ENCODE results near the gene FMNL2.

Gene FMNL2

GRCh38 chr2:152449578-152449977 is 114.6 kb downstream of the FMNL2 start:
- no peak for DNase-seq (ENCODE audit: low spot score)

GRCh38 chr2:152450176-152450575 is 115.2 kb downstream of the FMNL2 start:
- DNase-seq (ENCODE audit: low spot score): no peak

- no peak for DNase-seq (ENCODE audit: low spot score)
These were observed 117.4 kb downstream of the FMNL2 start for GRCh38 chr2:152452256-152452973.

- no peak for DNase-seq (ENCODE audit: low spot score)
These were observed 118.3 kb downstream of the FMNL2 start for GRCh38 chr2:152453129-152453911.

GRCh38 chr2:152454371-152454770 is 119.4 kb downstream of the FMNL2 start:
- DNase-seq (ENCODE audit: low spot score): no peak

- no peak for DNase-seq (ENCODE audit: low spot score)
These were observed 120.0 kb downstream of the FMNL2 start for GRCh38 chr2:152454960-152455359.

- DNase-seq (ENCODE audit: low spot score): no peak
These were observed 120.8 kb downstream of the FMNL2 start for GRCh38 chr2:152455738-152456137.

GRCh38 chr2:152456262-152456661 is 121.3 kb downstream of the FMNL2 start:
- DNase-seq (ENCODE audit: low spot score): no peak

- no peak for DNase-seq (ENCODE audit: low spot score)
These were observed 123.5 kb downstream of the FMNL2 start for GRCh38 chr2:152458441-152458940.

- DNase-seq (ENCODE audit: low spot score): no peak
These were observed 124.1 kb downstream of the FMNL2 start for GRCh38 chr2:152459091-152459490.

GRCh38 chr2:152460567-152460966 is 125.6 kb downstream of the FMNL2 start:
- DNase-seq (ENCODE audit: low spot score): no peak

GRCh38 chr2:152462120-152462519 is 127.1 kb downstream of the FMNL2 start:
- no peak for DNase-seq (ENCODE audit: low spot score)

- no peak for DNase-seq (ENCODE audit: low spot score)
These were observed 127.8 kb downstream of the FMNL2 start for GRCh38 chr2:152462779-152463178.

GRCh38 chr2:152464851-152465470 is 130.0 kb downstream of the FMNL2 start:
- no peak for DNase-seq (ENCODE audit: low spot score)

GRCh38 chr2:152465541-152465940 is 130.6 kb downstream of the FMNL2 start:
- DNase-seq (ENCODE audit: low spot score): no peak

GRCh38 chr2:152466041-152466440 is 131.1 kb downstream of the FMNL2 start:
- DNase-seq (ENCODE audit: low spot score): no peak

GRCh38 chr2:152466980-152467676 is 132.2 kb downstream of the FMNL2 start:
- peak; percentile 52 for DNase-seq (ENCODE audit: low spot score)

- DNase-seq (ENCODE audit: low spot score): no peak
These were observed 132.9 kb downstream of the FMNL2 start for GRCh38 chr2:152467677-152468410.

GRCh38 chr2:152468899-152469692 is 134.1 kb downstream of the FMNL2 start:
- no peak for DNase-seq (ENCODE audit: low spot score)
